ENCODE measurements around the gene SBF2. TPM values are rescaled to one million over a fixed set of nuclear protein-coding genes. Genes with fewer than 3 reads are reported as not detected.

Gene SBF2
- total RNA-seq, 1 experiment from 2014 or later: 30.2 TPM

GRCh38 chr11:10323793-10324170 is 29.8 kb upstream of the SBF2 start:
- H2AK5ac ChIP-seq (ENCODE audit: insufficient read length, low read length): no peak overlapping the region
- H3K4me1 ChIP-seq (ENCODE audit: insufficient read depth, low read length): peaks cover 13% of the 10 kb centered on the region
- no peak overlapping the region for H3K9ac ChIP-seq (ENCODE audit: extremely low read depth, insufficient read length, low read length)
- H3K79me1 ChIP-seq (ENCODE audit: insufficient read depth, low read depth, low read length, poor library complexity, severe bottlenecking): no peaks in the 10 kb centered on the region
- Mint-ChIP-seq H3K27ac (peak overlapping the region in 1 of 3 experiments; percentile 19; a peak in 2 of 7 replicates), H3K9me3 (no peaks in the 10 kb centered on the region; a peak in 1 of 5 replicates), H3K4me1 (peaks cover 33 to 59% of the 10 kb centered on the region in 2 experiments), H3K27me3 (ENCODE audit: low read depth) (peaks cover 2% of the 10 kb centered on the region; the same call in 1 of the 2 replicates), H3K36me3 (ENCODE audit: insufficient read depth in 1 of 3, low read depth in 3 of 3) (no peaks in the 10 kb centered on the region; a peak in 2 of 7 replicates), H3K4me3 (no peak overlapping the region)
- no peak overlapping the region for H3K23ac ChIP-seq (ENCODE audit: insufficient read length, low read depth, low read length)
- H2BK5ac ChIP-seq (ENCODE audit: insufficient read length, low read length): no peak overlapping the region
- no peak overlapping the region for H2BK15ac ChIP-seq (ENCODE audit: low read depth, low read length)
- H3K14ac ChIP-seq (ENCODE audit: insufficient read depth, low read length): no peak overlapping the region
- H2AFZ ChIP-seq (ENCODE audit: low read length): no peak overlapping the region
- WGBS (ENCODE audit: extremely low coverage, insufficient read length, low lambda C conversion rate): no CpG with 5 or more reads among the region's 1 CpG
- H3K9me3 ChIP-seq (ENCODE audit: control insufficient read depth, low read depth, low read length): no peaks in the 10 kb centered on the region
- H3K18ac ChIP-seq (ENCODE audit: insufficient read length, low read depth, low read length): no peak overlapping the region
- H3K4ac ChIP-seq (ENCODE audit: low read depth, low read length): no peak overlapping the region
- TF ChIP-seq, protein P1, sequence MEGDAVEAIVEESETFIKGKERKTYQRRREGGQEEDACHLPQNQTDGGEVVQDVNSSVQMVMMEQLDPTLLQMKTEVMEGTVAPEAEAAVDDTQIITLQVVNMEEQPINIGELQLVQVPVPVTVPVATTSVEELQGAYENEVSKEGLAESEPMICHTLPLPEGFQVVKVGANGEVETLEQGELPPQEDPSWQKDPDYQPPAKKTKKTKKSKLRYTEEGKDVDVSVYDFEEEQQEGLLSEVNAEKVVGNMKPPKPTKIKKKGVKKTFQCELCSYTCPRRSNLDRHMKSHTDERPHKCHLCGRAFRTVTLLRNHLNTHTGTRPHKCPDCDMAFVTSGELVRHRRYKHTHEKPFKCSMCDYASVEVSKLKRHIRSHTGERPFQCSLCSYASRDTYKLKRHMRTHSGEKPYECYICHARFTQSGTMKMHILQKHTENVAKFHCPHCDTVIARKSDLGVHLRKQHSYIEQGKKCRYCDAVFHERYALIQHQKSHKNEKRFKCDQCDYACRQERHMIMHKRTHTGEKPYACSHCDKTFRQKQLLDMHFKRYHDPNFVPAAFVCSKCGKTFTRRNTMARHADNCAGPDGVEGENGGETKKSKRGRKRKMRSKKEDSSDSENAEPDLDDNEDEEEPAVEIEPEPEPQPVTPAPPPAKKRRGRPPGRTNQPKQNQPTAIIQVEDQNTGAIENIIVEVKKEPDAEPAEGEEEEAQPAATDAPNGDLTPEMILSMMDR (conservative IDR thresholded peaks at IDR 0.05): no peak
- H3K27ac ChIP-seq (ENCODE audit: insufficient read length, low read depth, low read length): no peak overlapping the region
- no peak overlapping the region for H2BK12ac ChIP-seq (ENCODE audit: insufficient read length, low read depth, low read length)
- H4K8ac ChIP-seq (replicated peaks; ENCODE audit: insufficient read length, low read depth, low read length): no peak overlapping the region
- H3K79me2 ChIP-seq (ENCODE audit: insufficient read depth, low read length): no peaks in the 10 kb centered on the region
- H4K5ac ChIP-seq (ENCODE audit: insufficient read length, low read depth, low read length): no peak overlapping the region
- H3T11ph ChIP-seq (ENCODE audit: low read length): no peak overlapping the region
- no peaks in the 10 kb centered on the region for H4K20me1 ChIP-seq (ENCODE audit: control insufficient read depth, insufficient read depth, insufficient read length)
- no peak overlapping the region for H2BK20ac ChIP-seq (ENCODE audit: low read depth, low read length, poor library complexity, severe bottlenecking)
- H3K23me2 ChIP-seq (ENCODE audit: insufficient read length, low read depth, low read length, poor library complexity, severe bottlenecking): no peaks in the 10 kb centered on the region
- H2BK120ac ChIP-seq (ENCODE audit: low read depth, low read length, poor library complexity, severe bottlenecking): no peak overlapping the region
- H3K4me2 ChIP-seq (ENCODE audit: insufficient read depth, insufficient read length, low read length): no peak overlapping the region
- DNase-seq: no peak
- no peaks in the 10 kb centered on the region for H3K27me3 ChIP-seq (ENCODE audit: insufficient read depth, low read length)
- H3K56ac ChIP-seq (ENCODE audit: insufficient read length, low read depth, low read length): no peak overlapping the region
- no peak overlapping the region for H4K91ac ChIP-seq (ENCODE audit: insufficient read length, low read depth, low read length)

Measured in H9 (cell line).